Osteoblast (primary cell): ENCODE measurements around the gene CACNA1D. TPM values are rescaled to one million over a fixed set of nuclear protein-coding genes. Genes with fewer than 3 reads are reported as not detected.

ENCODE experiments used
- DNase-seq: peaks from one replicate; pipeline ENCODE4 v3.0.0; 2011; ENCODE audit warnings: low spot score, mixed read lengths; ENCODE audit not compliant: insufficient read length; ENCODE audit errors: missing footprints
- H2AFZ ChIP-seq: 2 replicates; pipeline ENCODE4 v1.6.0; 2011; ENCODE audit warnings: mild to moderate bottlenecking, low read length
- H3K27ac ChIP-seq: 2 replicates; pipeline ENCODE4 v1.5.1; 2011; ENCODE audit warnings: mild to moderate bottlenecking, low read depth, low read length, moderate library complexity
- H3K27me3 ChIP-seq: 2 replicates; pipeline ENCODE4 v1.6.0; 2012; ENCODE audit warnings: mild to moderate bottlenecking, control low read depth, inconsistent platforms, low read length, moderate library complexity; ENCODE audit not compliant: insufficient read depth
- H3K36me3 ChIP-seq: 2 replicates; pipeline ENCODE4 v1.5.1; 2011; ENCODE audit warnings: mild to moderate bottlenecking, low read length, control low read depth, moderate library complexity; ENCODE audit not compliant: insufficient read depth
- H3K4me1 ChIP-seq: 2 replicates; pipeline ENCODE4 v1.5.1; 2011; ENCODE audit warnings: mild to moderate bottlenecking, low read length, control low read depth, moderate library complexity; ENCODE audit not compliant: insufficient read depth
- H3K4me2 ChIP-seq: 2 replicates; pipeline ENCODE4 v1.6.0; 2011; ENCODE audit warnings: mild to moderate bottlenecking, low read length; ENCODE audit not compliant: insufficient read depth
- H3K4me3 ChIP-seq: fragments of 200-600 bp; sonication (generic); 3 replicates; pipeline ENCODE4 v1.5.1; 2012; ENCODE audit warnings: mild to moderate bottlenecking, low read length, inconsistent platforms; ENCODE audit not compliant: insufficient read depth
- H3K79me2 ChIP-seq: 2 replicates; pipeline ENCODE4 v1.6.0; 2012; ENCODE audit warnings: mild to moderate bottlenecking, low read length, control low read depth, inconsistent platforms; ENCODE audit not compliant: insufficient read depth
- H3K9me3 ChIP-seq: 2 replicates; pipeline ENCODE4 v1.5.1; 2011; ENCODE audit warnings: low read depth, low read length, control low read depth
- H4K20me1 ChIP-seq: 2 replicates; pipeline ENCODE4 v1.6.0; 2012; ENCODE audit warnings: mild to moderate bottlenecking, low read length, control low read depth; ENCODE audit not compliant: insufficient read depth
- total RNA-seq: library from RNA; depleted of rRNA; stranded (reverse); fragments of >200 nt; gene quantifications from 2 replicates; pipeline ENCODE4 v1.2.3, GENCODE V29; 2012
- TF ChIP-seq, protein P1 (sequence below): IDR thresholded peaks from 2 replicates; pipeline ENCODE4 v1.5.1; 2011; ENCODE audit warnings: mild to moderate bottlenecking, low read depth, low read length, moderate library complexity; ENCODE audit errors: extremely low read depth

CACNA1D gene
- total RNA-seq, 1 donor = under 0.01 TPM

DNA sequence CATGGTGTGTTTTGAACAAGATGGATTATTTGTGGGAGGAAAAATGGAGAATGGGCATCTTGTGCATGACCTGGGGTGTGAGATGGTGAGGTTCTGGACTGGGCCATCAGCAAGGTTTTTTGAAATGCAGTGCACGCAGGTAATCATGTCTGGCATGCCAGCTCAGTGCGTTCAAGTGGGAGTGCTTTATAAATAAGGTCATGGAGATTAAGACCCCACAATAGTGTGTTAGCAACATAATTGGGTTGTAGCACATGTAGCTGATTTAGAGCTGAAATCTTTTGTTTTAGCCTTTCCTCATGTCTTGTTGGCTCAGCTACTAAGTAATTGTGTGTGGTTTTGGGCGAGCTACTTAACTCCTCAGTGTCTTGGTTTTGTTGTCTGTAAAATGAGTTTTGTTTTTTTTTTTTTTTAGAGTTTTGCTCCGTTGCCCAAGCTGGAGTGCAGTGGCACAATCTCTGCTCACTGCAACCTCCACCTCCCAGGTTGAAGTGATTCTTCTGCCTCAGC, 3.9 kb upstream of the CACNA1D start:
- Histone ChIP-seq H3K4me3 (no peak overlapping the region), H2AFZ (no peak overlapping the region), H3K36me3 (no peaks in the 10 kb centered on the region), H3K9me3 (no peaks in the 10 kb centered on the region), H3K27ac (no peak overlapping the region), H3K27me3 (peaks cover 25% of the 10 kb centered on the region), H3K4me1 (no peaks in the 10 kb centered on the region), H4K20me1 (no peaks in the 10 kb centered on the region), H3K4me2 (no peak overlapping the region), H3K79me2 (no peaks in the 10 kb centered on the region)
- peak; percentile 84 for DNase-seq
- TF ChIP-seq, protein P1, sequence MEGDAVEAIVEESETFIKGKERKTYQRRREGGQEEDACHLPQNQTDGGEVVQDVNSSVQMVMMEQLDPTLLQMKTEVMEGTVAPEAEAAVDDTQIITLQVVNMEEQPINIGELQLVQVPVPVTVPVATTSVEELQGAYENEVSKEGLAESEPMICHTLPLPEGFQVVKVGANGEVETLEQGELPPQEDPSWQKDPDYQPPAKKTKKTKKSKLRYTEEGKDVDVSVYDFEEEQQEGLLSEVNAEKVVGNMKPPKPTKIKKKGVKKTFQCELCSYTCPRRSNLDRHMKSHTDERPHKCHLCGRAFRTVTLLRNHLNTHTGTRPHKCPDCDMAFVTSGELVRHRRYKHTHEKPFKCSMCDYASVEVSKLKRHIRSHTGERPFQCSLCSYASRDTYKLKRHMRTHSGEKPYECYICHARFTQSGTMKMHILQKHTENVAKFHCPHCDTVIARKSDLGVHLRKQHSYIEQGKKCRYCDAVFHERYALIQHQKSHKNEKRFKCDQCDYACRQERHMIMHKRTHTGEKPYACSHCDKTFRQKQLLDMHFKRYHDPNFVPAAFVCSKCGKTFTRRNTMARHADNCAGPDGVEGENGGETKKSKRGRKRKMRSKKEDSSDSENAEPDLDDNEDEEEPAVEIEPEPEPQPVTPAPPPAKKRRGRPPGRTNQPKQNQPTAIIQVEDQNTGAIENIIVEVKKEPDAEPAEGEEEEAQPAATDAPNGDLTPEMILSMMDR = no peak

DNA sequence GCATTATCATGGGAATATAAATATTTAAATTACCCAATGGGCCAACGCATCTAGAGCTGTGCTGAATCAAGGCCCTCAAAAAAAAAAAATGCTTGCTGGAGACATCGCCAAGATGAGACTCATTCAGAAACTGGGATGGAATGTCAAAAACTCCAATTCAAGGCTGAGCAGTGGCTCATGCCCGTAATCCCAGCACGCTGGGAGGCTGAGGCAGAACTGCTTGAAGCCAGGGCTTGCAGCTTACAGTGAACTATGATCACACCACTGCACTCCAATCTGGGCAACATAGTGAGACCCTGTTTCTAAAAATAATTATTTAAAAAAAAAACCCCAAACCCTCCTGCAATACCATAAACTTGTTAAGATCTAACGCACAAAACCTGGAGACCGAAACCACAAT, 3.1 kb upstream of the CACNA1D start:
- Histone ChIP-seq H4K20me1 (no peaks in the 10 kb centered on the region), H2AFZ (no peak overlapping the region), H3K4me3 (no peak overlapping the region), H3K27me3 (peaks cover 33% of the 10 kb centered on the region), H3K27ac (no peak overlapping the region), H3K79me2 (no peaks in the 10 kb centered on the region), H3K4me1 (no peaks in the 10 kb centered on the region), H3K9me3 (no peaks in the 10 kb centered on the region), H3K36me3 (no peaks in the 10 kb centered on the region), H3K4me2 (no peak overlapping the region)
- TF ChIP-seq, protein P1 = no peak
- no peak for DNase-seq

GRCh38 chr3:53493595-53493962, 832 bp upstream of the CACNA1D start:
- Histone ChIP-seq H3K9me3 (no peaks in the 10 kb centered on the region), H3K27me3 (peaks cover 47% of the 10 kb centered on the region), H3K4me2 (no peak overlapping the region), H3K27ac (no peak overlapping the region), H3K79me2 (no peaks in the 10 kb centered on the region), H3K36me3 (no peaks in the 10 kb centered on the region), H3K4me3 (no peak overlapping the region), H4K20me1 (no peaks in the 10 kb centered on the region), H2AFZ (no peak overlapping the region), H3K4me1 (no peaks in the 10 kb centered on the region)
- no peak for DNase-seq
- TF ChIP-seq, protein P1 = no peak

DNA sequence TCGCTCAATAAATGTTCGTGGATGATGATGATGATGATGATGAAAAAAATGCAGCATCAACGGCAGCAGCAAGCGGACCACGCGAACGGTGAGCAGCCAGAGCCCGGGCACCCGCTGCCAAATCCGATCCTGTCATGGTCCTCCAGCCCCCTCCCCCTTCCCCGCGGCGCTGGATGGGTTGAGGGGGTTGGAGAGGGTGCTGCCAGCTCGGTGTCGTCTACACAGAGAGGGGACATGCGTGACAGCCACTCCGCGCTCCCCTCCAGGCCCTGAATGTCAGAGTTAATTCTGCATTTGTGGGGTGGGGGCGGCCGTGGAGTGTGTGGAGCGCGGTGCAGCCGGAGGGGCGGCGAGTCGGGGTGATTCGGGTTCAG, 722 bp downstream of the CACNA1D start:
- Histone ChIP-seq H3K27ac (no peak overlapping the region), H2AFZ (no peak overlapping the region), H3K36me3 (no peaks in the 10 kb centered on the region), H3K79me2 (no peaks in the 10 kb centered on the region), H3K4me3 (no peak overlapping the region), H3K4me2 (peak overlapping the region; percentile 4), H3K9me3 (no peaks in the 10 kb centered on the region), H4K20me1 (no peaks in the 10 kb centered on the region), H3K4me1 (no peaks in the 10 kb centered on the region), H3K27me3 (peaks cover 47% of the 10 kb centered on the region)
- TF ChIP-seq, protein P1 = no peak
- no peak for DNase-seq
